LNCAP (cell line): ENCODE results near the gene LRRC28.

Source experiments
- TF ChIP-seq, protein P1 (sequence below): fragments of 450-650 bp; IDR thresholded peaks from 2 replicates; pipeline ENCODE4 v1.5.1; 2017; ENCODE audit warnings: mild to moderate bottlenecking

The LRRC28 gene

DNA sequence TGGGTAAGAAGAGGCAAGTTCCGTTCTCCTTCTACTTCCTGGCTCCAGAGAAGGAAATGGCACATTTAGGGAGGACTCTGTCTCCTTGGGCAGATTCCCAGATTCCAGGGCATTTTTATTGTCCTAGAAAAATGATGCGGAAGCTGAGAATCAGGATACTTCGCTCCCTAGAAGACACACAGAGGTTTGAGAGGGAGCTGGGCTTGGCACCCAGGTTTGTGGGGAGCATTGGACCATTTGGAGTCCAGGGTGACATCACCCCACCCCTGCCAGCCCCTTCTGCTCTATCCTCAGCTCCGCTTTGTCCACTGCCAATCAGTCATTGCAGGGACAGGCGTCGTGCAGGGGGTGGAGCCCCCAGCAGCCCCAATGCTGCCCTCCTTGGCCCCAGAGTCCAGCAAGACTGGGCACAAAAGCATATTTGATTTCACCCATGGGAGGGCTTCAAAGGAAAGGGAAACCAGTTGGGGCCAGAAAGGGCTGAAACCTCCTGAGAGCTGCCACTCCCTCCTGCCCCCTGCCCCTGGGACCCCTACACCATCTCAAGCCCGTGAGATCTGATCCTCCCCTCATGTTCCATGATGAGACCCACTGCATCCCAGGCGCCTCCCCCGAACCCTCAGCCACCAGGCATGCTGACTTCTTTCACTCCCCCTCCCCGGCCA lies 184.7 kb downstream of the LRRC28 start:
- TF ChIP-seq, protein P1, sequence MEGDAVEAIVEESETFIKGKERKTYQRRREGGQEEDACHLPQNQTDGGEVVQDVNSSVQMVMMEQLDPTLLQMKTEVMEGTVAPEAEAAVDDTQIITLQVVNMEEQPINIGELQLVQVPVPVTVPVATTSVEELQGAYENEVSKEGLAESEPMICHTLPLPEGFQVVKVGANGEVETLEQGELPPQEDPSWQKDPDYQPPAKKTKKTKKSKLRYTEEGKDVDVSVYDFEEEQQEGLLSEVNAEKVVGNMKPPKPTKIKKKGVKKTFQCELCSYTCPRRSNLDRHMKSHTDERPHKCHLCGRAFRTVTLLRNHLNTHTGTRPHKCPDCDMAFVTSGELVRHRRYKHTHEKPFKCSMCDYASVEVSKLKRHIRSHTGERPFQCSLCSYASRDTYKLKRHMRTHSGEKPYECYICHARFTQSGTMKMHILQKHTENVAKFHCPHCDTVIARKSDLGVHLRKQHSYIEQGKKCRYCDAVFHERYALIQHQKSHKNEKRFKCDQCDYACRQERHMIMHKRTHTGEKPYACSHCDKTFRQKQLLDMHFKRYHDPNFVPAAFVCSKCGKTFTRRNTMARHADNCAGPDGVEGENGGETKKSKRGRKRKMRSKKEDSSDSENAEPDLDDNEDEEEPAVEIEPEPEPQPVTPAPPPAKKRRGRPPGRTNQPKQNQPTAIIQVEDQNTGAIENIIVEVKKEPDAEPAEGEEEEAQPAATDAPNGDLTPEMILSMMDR: no peak

DNA sequence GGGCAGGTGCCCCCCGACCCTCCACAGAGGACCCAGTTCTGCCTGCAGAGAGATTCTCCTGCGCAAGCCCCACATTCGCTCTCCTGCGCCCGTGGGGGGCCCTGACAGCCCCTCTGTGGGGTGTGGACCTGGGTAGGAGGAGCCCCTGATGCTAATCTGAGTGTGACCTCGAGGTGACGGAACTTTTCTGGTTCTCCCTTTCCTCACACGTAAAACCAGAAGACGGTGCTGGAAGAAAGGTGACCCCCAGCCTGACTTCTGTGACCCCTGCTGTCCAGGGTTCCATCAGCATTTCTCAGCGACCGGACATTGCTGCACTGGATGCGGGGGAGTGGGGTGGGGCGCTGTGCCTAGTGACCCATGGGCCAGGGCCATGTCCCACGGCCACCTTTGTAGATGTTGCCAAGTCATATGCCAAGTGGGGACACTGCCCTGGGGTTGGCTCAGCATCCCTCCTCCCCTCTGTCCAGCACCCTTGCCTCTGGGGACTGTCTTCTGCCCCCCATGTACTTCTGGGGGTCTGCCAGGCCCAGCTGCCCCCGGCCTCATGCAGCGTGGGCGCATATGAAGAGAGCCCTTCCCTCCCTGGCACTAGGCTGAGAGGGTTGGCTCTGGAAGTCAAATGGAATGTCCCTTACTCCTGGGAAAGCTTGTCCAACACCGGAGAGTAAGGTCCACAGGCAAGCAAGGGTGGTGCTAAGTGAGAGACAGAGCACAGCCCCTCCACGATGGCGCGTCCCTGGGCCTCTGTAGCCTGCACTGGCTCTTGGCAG lies 185.4 kb downstream of the LRRC28 start:
- TF ChIP-seq, protein P1: no peak

DNA sequence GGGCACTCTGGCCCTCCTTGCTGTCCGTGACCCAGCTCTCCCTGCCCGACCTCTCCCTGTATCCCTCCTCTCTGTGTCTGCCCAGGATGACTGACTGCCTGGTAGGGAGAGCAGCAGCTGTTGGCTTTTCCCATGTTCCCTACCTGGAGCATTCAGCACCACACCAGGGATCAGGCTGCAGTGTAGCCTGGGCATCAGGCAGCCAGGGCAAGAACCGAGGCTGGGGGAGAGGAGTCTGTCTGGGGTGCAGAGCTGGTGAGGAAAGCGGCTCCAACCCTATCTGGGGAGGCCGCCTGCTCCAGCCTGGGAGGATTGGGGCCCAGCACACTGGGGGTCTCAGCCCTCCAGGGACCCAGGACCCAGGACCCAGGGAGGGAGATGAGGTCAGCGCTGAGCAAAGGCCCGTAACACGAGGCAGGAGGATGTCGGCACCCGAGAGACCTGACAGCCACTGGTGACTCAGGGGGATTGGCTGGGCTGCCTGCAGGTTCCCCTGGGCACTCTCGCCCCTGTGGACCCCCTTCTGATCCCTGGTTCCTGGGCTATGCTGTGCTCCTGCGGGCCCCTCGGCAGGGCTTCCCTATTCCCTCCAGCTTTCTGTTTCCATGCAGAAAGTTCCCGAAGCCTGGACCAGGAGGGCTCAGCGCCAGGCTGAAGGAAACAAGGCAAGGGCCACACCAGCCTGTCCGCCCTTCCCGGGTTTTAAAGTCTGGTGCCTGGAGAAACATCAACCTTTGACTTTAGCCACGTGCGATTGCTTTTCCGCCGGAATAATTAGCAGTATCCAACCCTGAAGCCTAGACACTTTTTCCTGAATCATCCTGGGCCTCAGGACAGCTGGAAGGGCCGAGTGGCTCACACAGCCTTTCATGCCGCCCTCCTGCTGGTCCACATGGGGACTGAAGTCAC lies 186.3 kb downstream of the LRRC28 start:
- TF ChIP-seq, protein P1: no peak

DNA sequence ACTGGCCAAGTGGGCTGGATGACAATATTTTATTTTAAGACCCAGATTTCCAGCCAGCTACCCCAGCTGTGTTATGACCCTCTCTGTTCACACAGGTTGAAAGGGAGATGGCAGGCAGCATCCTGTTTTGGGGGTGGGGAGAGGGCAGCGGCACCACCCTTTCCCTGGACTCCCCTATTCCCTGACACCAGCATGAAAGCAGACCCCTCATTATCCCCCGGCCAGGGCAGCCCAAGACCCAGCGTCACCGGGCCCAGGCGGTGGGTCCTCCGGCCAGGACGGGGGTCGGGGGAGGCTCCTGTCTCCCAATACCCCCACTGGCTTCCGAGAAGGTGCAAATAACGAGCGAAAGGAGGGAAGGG lies 186.9 kb downstream of the LRRC28 start:
- TF ChIP-seq, protein P1: no peak

DNA sequence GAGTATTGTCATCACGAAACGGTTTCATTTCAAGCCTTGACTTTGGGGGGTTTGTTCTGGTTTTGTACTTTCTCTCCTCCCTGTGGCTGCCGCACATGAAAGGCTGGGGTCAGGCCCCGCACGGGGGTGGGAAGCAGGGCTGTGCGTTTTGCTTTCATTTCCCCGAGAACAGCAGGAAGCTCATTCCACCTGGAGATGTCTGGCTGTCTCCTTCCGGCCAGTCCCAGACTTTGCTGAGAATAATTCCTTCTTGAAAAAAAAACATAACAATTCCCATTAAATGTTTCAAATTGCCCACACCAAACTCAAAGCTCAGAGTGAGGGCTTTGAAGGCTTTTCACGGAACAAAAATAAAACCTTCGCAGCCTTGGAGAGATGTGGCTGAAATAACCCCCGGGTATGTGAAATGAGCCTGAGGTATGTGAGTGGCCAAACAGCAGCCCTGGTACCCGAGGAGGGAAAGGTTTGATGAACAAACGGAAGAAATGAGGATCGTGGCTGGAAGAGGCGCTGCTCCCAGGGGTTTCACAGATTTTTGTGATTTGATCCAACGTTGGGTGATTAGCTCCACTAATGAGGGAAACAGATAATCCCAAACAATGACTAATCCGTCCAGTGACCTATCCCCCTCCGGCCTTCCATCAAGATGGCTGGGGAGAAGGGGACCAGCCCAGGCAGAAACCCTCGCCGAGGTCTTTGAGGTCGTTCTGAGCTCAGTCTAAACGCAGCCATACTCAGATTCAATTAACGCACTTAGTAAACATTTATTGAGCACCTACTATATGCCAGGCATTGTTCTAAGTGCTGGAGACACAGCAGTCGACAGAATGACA lies 187.6 kb downstream of the LRRC28 start:
- TF ChIP-seq, protein P1: no peak

DNA sequence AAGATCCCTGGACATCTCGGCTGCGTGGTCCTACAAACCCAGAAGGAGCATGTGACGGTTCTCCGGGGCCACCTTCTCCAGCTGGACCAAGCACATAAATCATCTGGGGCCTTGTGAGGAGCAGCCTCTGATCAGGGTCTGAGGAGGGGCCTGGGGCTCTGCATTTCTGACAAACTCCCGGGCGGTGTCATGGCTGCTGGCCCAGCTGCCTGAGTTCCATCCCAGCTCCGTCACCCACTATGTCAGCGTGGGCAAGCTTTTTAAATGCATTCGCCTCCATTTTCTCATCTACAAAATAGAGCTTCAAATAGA lies 188.2 kb downstream of the LRRC28 start:
- TF ChIP-seq, protein P1: no peak

DNA sequence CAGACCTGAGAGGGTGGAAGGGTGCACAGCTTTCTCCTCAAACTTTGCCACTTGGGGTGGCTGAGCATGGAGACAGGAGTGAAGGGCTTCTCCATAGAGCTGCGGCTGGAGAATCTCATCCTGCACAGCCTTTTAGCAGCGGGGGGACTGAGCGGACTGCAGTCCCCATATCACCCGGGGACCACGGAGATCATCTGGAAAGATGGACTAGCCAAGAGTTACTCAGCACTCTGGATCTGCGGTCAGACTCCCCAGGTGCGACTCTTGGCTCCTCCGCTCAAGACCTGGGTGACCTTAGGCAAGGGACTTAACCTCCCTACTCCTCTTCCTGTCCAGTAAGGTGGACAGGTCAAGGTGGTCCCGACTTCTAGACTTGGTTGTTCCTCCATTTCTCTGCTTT lies 188.7 kb downstream of the LRRC28 start:
- TF ChIP-seq, protein P1: no peak
